HFFc6 (cell line): ENCODE results near the gene ITGAD. TPM values are rescaled to one million over a fixed set of nuclear protein-coding genes. Genes with fewer than 3 reads are reported as not detected.

Source experiments
- DNase-seq: peaks from one replicate; pipeline ENCODE4 v3.0.0-alpha.2; 2018
- H3K27ac Mint-ChIP-seq: 2 replicates; pipeline ENCODE4 v1.8.0; 2020; ENCODE audit warnings: mild to moderate bottlenecking, mixed read lengths
- H3K27me3 Mint-ChIP-seq: 2 replicates; pipeline ENCODE4 v1.8.0; 2021; ENCODE audit warnings: mild to moderate bottlenecking, moderate library complexity, mixed read lengths; ENCODE audit not compliant: insufficient read depth
- H3K36me3 Mint-ChIP-seq: 2 replicates; pipeline ENCODE4 v1.8.0; 2021; ENCODE audit warnings: low read depth, mixed read lengths
- H3K4me1 Mint-ChIP-seq: 2 replicates; pipeline ENCODE4 v1.8.0; 2020; ENCODE audit warnings: low read depth, mixed read lengths
- H3K4me3 Mint-ChIP-seq: 2 replicates; pipeline ENCODE4 v1.8.0; 2020; ENCODE audit warnings: mild to moderate bottlenecking, moderate library complexity, mixed read lengths
- H3K9me3 Mint-ChIP-seq: 2 replicates; pipeline ENCODE4 v1.8.0; 2020; ENCODE audit warnings: mild to moderate bottlenecking, mixed read lengths
- CTCF ChIP-seq: fragments of 200-600 bp; sonication (generic); IDR thresholded peaks from 2 replicates; pipeline ENCODE4 v1.5.0; 2021; ENCODE audit warnings: antibody characterized with exemption, mild to moderate bottlenecking
- total RNA-seq, 6 experiments: library from RNA; stranded (reverse); fragmentation: NEBNext Ultra II Directional; extraction: Animal tissue kit (Norgen Biotek cat#: 25700); gene quantifications; 2 replicates in 1 of 6; 3 replicates in 5 of 6; pipeline ENCODE4 v1.2.3, GENCODE V29; 2021

The ITGAD gene
- total RNA-seq, 6 experiments from 2014 or later, result not detected

- Mint-ChIP-seq H3K27me3 (peaks cover 32% of the 10 kb centered on the region), H3K27ac (no peak overlapping the region), H3K36me3 (no peaks in the 10 kb centered on the region), H3K4me1 (peaks cover 12% of the 10 kb centered on the region), H3K4me3 (no peak overlapping the region), H3K9me3 (no peaks in the 10 kb centered on the region)
- no peak for DNase-seq
- TF ChIP-seq CTCF, result no peak
These were observed 4.6 kb upstream of the ITGAD start for GRCh38 chr16:31388535-31388934.

DNA sequence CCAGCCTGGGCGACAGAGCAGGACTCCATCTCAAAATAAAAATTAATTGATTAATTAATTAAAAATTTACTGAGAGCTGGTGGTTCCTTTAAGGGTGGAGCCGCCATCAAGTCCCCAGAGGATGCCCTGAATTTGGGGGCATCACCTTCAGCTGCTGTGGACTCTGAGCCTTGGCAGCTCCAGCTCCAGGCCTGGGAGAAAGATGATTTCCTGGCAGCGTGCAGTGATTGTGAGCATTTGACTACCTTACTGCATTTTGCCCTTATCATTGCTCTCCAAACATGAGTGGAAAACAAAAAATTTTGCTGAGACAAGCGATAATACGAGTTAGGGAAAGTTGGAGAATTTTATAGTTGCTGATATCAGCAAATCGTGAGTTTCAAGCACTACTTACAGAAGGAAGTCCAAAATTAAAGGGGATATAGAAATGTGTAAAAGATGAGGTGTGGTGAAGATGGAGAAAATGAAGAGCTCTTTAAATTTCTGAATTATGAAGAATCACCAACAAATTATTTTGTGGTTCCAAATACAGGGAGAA, 2.6 kb upstream of the ITGAD start:
- Mint-ChIP-seq H3K4me1 (peaks cover 12% of the 10 kb centered on the region), H3K4me3 (no peak overlapping the region), H3K9me3 (no peaks in the 10 kb centered on the region), H3K27ac (no peak overlapping the region), H3K27me3 (peaks cover 29% of the 10 kb centered on the region), H3K36me3 (no peaks in the 10 kb centered on the region)
- no peak for TF ChIP-seq CTCF
- DNase-seq, result no peak

GRCh38 chr16:31395647-31396046, 2.5 kb downstream of the ITGAD start:
- Mint-ChIP-seq H3K36me3 (peaks cover 17% of the 10 kb centered on the region), H3K27ac (no peak overlapping the region), H3K9me3 (peaks cover 11% of the 10 kb centered on the region), H3K4me3 (no peak overlapping the region), H3K4me1 (no peaks in the 10 kb centered on the region), H3K27me3 (peaks cover 30% of the 10 kb centered on the region)
- TF ChIP-seq CTCF, result no peak
- no peak for DNase-seq

DNA sequence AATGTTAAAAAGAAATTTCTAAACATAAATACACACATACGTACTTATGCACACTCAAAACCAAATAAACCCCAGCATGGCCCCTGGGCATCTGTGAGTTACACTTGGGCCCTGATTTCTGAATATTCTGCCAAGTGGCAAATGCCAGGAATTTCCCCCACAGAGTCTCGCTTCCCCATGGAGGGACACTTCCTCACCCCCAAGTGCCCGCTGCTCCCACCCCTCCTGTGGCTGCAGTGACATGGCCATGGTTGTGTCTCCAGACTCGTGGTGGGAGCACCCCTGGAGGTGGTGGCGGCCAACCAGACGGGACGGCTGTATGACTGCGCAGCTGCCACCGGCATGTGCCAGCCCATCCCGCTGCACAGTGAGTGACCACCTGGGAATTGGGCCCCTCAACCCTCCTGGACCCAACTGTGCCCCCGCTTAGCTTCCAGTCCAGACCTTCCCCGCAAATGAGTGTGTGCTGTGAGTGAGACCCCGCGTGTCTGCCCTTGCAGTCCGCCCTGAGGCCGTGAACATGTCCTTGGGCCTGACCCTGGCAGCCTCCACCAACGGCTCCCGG, 4.0 kb downstream of the ITGAD start:
- Mint-ChIP-seq H3K27ac (no peak overlapping the region), H3K4me1 (no peaks in the 10 kb centered on the region), H3K4me3 (no peak overlapping the region), H3K27me3 (peaks cover 20% of the 10 kb centered on the region), H3K9me3 (peaks cover 11% of the 10 kb centered on the region), H3K36me3 (peaks cover 17% of the 10 kb centered on the region)
- no peak for DNase-seq
- TF ChIP-seq CTCF, result no peak

GRCh38 chr16:31397701-31398100, 4.6 kb downstream of the ITGAD start:
- no peak overlapping the region for H3K27ac Mint-ChIP-seq
- H3K27me3 Mint-ChIP-seq, result peaks cover 20% of the 10 kb centered on the region
- peaks cover 11% of the 10 kb centered on the region for H3K9me3 Mint-ChIP-seq
- TF ChIP-seq CTCF, result no peak
- peaks cover 4% of the 10 kb centered on the region for H3K4me1 Mint-ChIP-seq
- no peak overlapping the region for H3K4me3 Mint-ChIP-seq
- H3K36me3 Mint-ChIP-seq, result peaks cover 17% of the 10 kb centered on the region
- no peak for DNase-seq
